Thyroid gland (tissue), 4 donors: ENCODE data around the gene PCYT1B.

ENCODE experiments used
- POLR2A ChIP-seq, 2 donors: fragments of 450-650 bp; IDR thresholded peaks; one replicate each; pipeline ENCODE4 v1.6.1; 2017; ENCODE audit warnings: antibody characterized with exemption in 2 of 2, mild to moderate bottlenecking in 2 of 2, moderate library complexity in 1 of 2
- TF ChIP-seq, protein P1 (sequence below), 6 experiments: fragments of 200-600 bp in 3 of 6; fragments of 450-650 bp in 3 of 6; sonication (generic) in 3 of 6; IDR thresholded peaks; one replicate each; pipeline ENCODE4 v1.5.1; 2016 to 2019; ENCODE audit warnings: antibody characterized with exemption in 6 of 6, mild to moderate bottlenecking in 2 of 6, inconsistent platforms in 1 of 6, moderate library complexity in 1 of 6

DNA sequence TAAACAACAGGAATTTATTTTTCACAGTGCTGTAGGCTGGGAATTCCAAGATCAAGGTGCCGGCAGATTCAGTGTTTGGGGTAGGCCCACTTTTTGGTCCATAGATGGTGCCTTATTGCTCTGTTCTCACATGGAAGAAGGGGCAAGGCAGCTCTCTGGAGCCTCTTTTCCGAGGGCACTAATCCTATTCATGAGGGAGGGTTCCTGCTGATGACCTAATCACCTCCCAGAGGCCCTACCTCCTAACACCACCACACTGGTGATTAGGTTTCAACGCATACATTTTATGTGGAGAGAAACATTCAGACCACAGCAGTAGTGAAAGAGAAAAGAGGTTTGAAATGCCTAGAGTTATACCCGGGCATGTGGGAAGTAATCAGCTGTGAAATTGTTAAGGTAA lies 45.2 kb upstream of the PCYT1B start:
- TF ChIP-seq, protein P1, sequence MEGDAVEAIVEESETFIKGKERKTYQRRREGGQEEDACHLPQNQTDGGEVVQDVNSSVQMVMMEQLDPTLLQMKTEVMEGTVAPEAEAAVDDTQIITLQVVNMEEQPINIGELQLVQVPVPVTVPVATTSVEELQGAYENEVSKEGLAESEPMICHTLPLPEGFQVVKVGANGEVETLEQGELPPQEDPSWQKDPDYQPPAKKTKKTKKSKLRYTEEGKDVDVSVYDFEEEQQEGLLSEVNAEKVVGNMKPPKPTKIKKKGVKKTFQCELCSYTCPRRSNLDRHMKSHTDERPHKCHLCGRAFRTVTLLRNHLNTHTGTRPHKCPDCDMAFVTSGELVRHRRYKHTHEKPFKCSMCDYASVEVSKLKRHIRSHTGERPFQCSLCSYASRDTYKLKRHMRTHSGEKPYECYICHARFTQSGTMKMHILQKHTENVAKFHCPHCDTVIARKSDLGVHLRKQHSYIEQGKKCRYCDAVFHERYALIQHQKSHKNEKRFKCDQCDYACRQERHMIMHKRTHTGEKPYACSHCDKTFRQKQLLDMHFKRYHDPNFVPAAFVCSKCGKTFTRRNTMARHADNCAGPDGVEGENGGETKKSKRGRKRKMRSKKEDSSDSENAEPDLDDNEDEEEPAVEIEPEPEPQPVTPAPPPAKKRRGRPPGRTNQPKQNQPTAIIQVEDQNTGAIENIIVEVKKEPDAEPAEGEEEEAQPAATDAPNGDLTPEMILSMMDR (IDR thresholded peaks at IDR 0.05) = no peak
- TF ChIP-seq POLR2A (IDR thresholded peaks at IDR 0.05) = no peak
